Nephron (organoid): ENCODE results near the gene SDR39U1.

Experiments used
- H3K27ac Mint-ChIP-seq, 3 experiments: 2 replicates each; pipeline ENCODE4 v1.8.0; 2020; ENCODE audit warnings: mixed read lengths in 3 of 3, mild to moderate bottlenecking in 2 of 3, moderate library complexity in 1 of 3
- H3K27me3 Mint-ChIP-seq: 2 replicates; pipeline ENCODE4 v1.8.0; 2021; ENCODE audit warnings: low read depth, mild to moderate bottlenecking, moderate library complexity, mixed read lengths
- H3K36me3 Mint-ChIP-seq: 2 replicates; pipeline ENCODE4 v1.8.0; 2020; ENCODE audit warnings: low read depth, mixed read lengths
- H3K4me1 Mint-ChIP-seq: 2 replicates; pipeline ENCODE4 v1.8.0; 2020; ENCODE audit warnings: mixed read lengths
- H3K4me3 Mint-ChIP-seq, 3 experiments: 2 replicates each; pipeline ENCODE4 v1.8.0; 2020; ENCODE audit warnings: mild to moderate bottlenecking in 3 of 3, mixed read lengths in 3 of 3, moderate library complexity in 2 of 3
- H3K9me3 Mint-ChIP-seq: 2 replicates; pipeline ENCODE4 v1.8.0; 2020; ENCODE audit warnings: mixed read lengths
- CTCF ChIP-seq, 3 experiments: fragments of 200-600 bp; sonication (generic); IDR thresholded peaks; one replicate each; pipeline ENCODE4 v1.5.0; 2021; ENCODE audit warnings: antibody characterized with exemption in 3 of 3; ENCODE audit not compliant: unreplicated experiment in 3 of 3

Gene SDR39U1

GRCh38 chr14:24390701-24391468, 51.7 kb downstream of the SDR39U1 start:
- H3K4me1 Mint-ChIP-seq = peaks cover 66% of the 10 kb centered on the region
- TF ChIP-seq CTCF (IDR thresholded peaks at IDR 0.05; ENCODE audit: unreplicated experiment in 3 of 3) = no peak
- H3K27ac Mint-ChIP-seq = peak overlapping the region; percentile 59 to 88 (median 87)
- H3K9me3 Mint-ChIP-seq = no peaks in the 10 kb centered on the region
- no peaks in the 10 kb centered on the region for H3K36me3 Mint-ChIP-seq
- no peaks in the 10 kb centered on the region for H3K27me3 Mint-ChIP-seq
- no peak overlapping the region for H3K4me3 Mint-ChIP-seq
